NT2/D1 (cell line): Measurements from ENCODE around the gene EXD3.
"Not testable (repeated sequence)": the region's sequence is repeated elsewhere in the genome, so short reads cannot be mapped to it uniquely, and the experiment has no call there.

Experiments
- DNase-seq: peaks from one replicate; pipeline ENCODE4 v3.0.0-alpha.2; 2011; ENCODE audit warnings: low read depth, low spot score
- H3K27me3 ChIP-seq: 2 replicates; pipeline ENCODE4 v1.6.0; 2011; ENCODE audit warnings: mild to moderate bottlenecking; ENCODE audit not compliant: insufficient read length, insufficient read depth
- H3K36me3 ChIP-seq: 2 replicates; pipeline ENCODE4 v1.6.1; 2011; ENCODE audit warnings: mild to moderate bottlenecking, low read length, mixed read lengths; ENCODE audit not compliant: insufficient read depth, insufficient read length
- H3K4me1 ChIP-seq: 2 replicates; pipeline ENCODE4 v1.5.1; 2011; ENCODE audit not compliant: insufficient read depth, insufficient read length
- H3K4me3 ChIP-seq: 2 replicates; pipeline ENCODE4 v1.5.1; 2011; ENCODE audit warnings: low read depth; ENCODE audit not compliant: insufficient read length
- H3K9ac ChIP-seq: 2 replicates; pipeline ENCODE4 v1.6.0; 2011; ENCODE audit warnings: low read depth; ENCODE audit not compliant: insufficient read length
- H3K9me3 ChIP-seq: 2 replicates; pipeline ENCODE4 v1.5.1; 2011; ENCODE audit warnings: mild to moderate bottlenecking, low read length; ENCODE audit not compliant: insufficient read depth
- SUZ12 ChIP-seq: IDR thresholded peaks from 2 replicates; pipeline ENCODE4 v1.6.1; 2011; ENCODE audit not compliant: insufficient read length, insufficient read depth; ENCODE audit errors: extremely low read depth
- YY1 ChIP-seq: IDR thresholded peaks from 2 replicates; pipeline ENCODE4 v1.6.1; 2011; ENCODE audit not compliant: insufficient read length, insufficient read depth
- ZNF274 ChIP-seq: IDR thresholded peaks from 2 replicates; pipeline ENCODE4 v1.6.1; 2011; ENCODE audit warnings: mild to moderate bottlenecking, low read depth, low read length

EXD3 gene

GRCh38 chr9:137342482-137342881 is 80.5 kb downstream of the EXD3 start:
- H3K27me3 ChIP-seq, result no peaks in the 10 kb centered on the region

DNA sequence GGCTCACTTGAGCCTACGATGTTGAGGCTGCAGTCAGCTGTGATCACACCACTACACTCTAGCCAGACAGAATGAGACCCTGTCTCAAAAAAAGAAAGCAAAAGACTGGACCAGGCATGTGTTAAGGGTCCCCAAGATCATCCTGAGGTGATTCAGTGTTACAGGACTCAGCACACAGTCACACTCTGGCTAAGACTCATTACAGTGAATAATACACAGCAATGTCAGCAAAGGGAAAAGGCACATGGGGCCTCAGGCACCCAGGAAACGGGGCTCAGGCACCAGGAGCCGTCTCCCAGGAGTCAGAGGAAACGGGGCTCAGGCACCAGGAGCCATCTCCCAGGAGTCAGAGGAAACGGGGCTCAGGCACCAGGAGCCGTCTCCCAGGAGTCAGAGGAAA is 81.7 kb downstream of the EXD3 start:
- H3K9ac ChIP-seq, result no peak overlapping the region
- no peaks in the 10 kb centered on the region for H3K27me3 ChIP-seq
- H3K4me1 ChIP-seq, result peaks cover 2% of the 10 kb centered on the region
- H3K9me3 ChIP-seq, result peaks cover 6% of the 10 kb centered on the region
- no peak overlapping the region for H3K4me3 ChIP-seq
- TF ChIP-seq SUZ12 (no peak), ZNF274 (no peak), YY1 (no peak)
- no peak for DNase-seq
- no peaks in the 10 kb centered on the region for H3K36me3 ChIP-seq

More at GRCh38 chr9:137342482-137342881, 80.5 kb downstream of the EXD3 start:
- Histone ChIP-seq H3K9me3 (no peaks in the 10 kb centered on the region; the same call in 1 of the 2 replicates), H3K4me1 (peaks cover 2% of the 10 kb centered on the region), H3K36me3 (no peaks in the 10 kb centered on the region), H3K4me3 (no peak overlapping the region), H3K9ac (no peak overlapping the region)
- TF ChIP-seq SUZ12 (no peak), ZNF274 (no peak), YY1 (no peak)
- DNase-seq, result no peak

- H3K36me3 ChIP-seq, H3K27me3 ChIP-seq, DNase-seq, H3K9me3 ChIP-seq, H3K4me1 ChIP-seq, H3K4me3 ChIP-seq, H3K9ac ChIP-seq: not testable (repeated sequence)
These were observed 83.0 kb downstream of the EXD3 start for GRCh38 chr9:137339908-137340462.

GRCh38 chr9:137339045-137339907 is 83.7 kb downstream of the EXD3 start:
- no peaks in the 10 kb centered on the region for H3K36me3 ChIP-seq
- no peak overlapping the region for H3K4me3 ChIP-seq
- H3K4me1 ChIP-seq, result peaks cover 2% of the 10 kb centered on the region
- no peak overlapping the region for H3K9ac ChIP-seq
- H3K27me3 ChIP-seq, result no peaks in the 10 kb centered on the region
- no peak for DNase-seq
- TF ChIP-seq YY1 (no peak), SUZ12 (no peak)
- peaks cover 6% of the 10 kb centered on the region for H3K9me3 ChIP-seq

GRCh38 chr9:137336735-137337134 is 86.2 kb downstream of the EXD3 start:
- DNase-seq, result no peak
- Histone ChIP-seq H3K4me1 (peaks cover 7% of the 10 kb centered on the region), H3K36me3 (no peaks in the 10 kb centered on the region), H3K9me3 (peaks cover 6% of the 10 kb centered on the region; the same call in 1 of the 2 replicates), H3K4me3 (no peak overlapping the region), H3K9ac (no peak overlapping the region), H3K27me3 (no peaks in the 10 kb centered on the region)
- TF ChIP-seq YY1, result no peak
- TF ChIP-seq SUZ12, result no peak
- no peak for TF ChIP-seq ZNF274

DNA sequence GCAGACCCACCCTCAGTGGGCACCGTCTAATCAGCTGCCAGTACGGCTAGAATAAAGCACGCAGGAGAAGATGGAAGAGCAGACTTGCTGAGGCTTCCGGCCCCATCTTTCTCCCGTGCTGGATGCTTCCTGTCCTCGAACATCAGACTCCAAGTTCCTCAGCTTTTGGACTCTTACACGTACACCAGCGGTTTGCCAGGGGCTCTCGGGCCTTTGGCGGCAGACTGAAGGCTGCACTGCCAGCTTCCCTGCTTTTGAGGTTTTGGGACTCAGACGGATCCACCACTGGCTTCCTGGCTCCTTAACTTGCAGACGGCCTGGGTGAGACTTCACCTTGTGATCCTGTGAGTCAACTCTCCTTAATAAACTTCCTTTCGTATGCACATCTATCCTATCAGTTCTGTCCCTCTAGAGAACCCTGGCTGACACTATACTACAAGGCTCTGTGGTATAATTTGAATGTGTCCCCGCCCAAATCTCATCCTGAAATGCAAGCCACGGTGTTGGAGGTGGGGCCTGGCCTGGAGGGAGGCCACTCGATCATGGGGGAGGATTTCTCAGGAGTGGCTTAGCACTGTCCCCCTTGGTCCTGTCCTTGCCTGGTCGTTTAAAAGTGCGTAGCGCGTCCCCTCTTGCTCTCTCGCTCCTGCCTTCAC is 89.8 kb downstream of the EXD3 start:
- no peak overlapping the region for H3K4me3 ChIP-seq
- H3K4me1 ChIP-seq, result peaks cover 5% of the 10 kb centered on the region
- no peak for TF ChIP-seq YY1
- TF ChIP-seq ZNF274, result no peak
- no peak for TF ChIP-seq SUZ12
- no peak overlapping the region for H3K9ac ChIP-seq
- peaks cover 6% of the 10 kb centered on the region; the same call in 1 of the 2 replicates for H3K9me3 ChIP-seq
- H3K36me3 ChIP-seq, result no peaks in the 10 kb centered on the region
- no peaks in the 10 kb centered on the region for H3K27me3 ChIP-seq
- no peak for DNase-seq

- DNase-seq, result no peak
- Histone ChIP-seq H3K4me3 (no peak overlapping the region), H3K9ac (no peak overlapping the region), H3K27me3 (no peaks in the 10 kb centered on the region), H3K9me3 (peaks cover 4% of the 10 kb centered on the region; the same call in 1 of the 2 replicates), H3K36me3 (no peaks in the 10 kb centered on the region), H3K4me1 (peaks cover 5% of the 10 kb centered on the region)
- TF ChIP-seq ZNF274, result no peak
- no peak for TF ChIP-seq SUZ12
- no peak for TF ChIP-seq YY1
These were observed 91.0 kb downstream of the EXD3 start for GRCh38 chr9:137331929-137332328.
